HCT116 (cell line): ENCODE data around the gene TACC2. TPM values are rescaled to one million over a fixed set of nuclear protein-coding genes. Genes with fewer than 3 reads are reported as not detected.

Experiments
- ATAC-seq: fragments of 200-7000 bp; cut with Tn5 transposase; 2 replicates; pipeline ENCODE4 v1.9.1; 2020; ENCODE audit warnings: mild to moderate bottlenecking, moderate library complexity
- BruUV-seq: library from RNA; stranded (reverse); fragments of 400-500 nt; replicated peaks from 2 replicates; lab custom pipeline; 2021; lab: Mats Ljungman, UMichigan
- CTCF ChIA-PET: fragments of 300-600 bp; sonication (Branson Sonifier 250); formaldehyde crosslinking; loops from one replicate; lab custom pipeline; 2021; ENCODE audit warnings: antibody characterized with exemption; lab: Charles Lee
- POLR2A ChIA-PET: fragments of 300-600, 350-600 bp; sonication (Branson Sonifier 250); formaldehyde crosslinking; loops from one replicate; lab custom pipeline; 2021; ENCODE audit warnings: antibody characterized with exemption; lab: Charles Lee
- RAD21 ChIA-PET, 2 experiments: fragments of 300-600 bp; sonication (Branson Sonifier 250); formaldehyde crosslinking; loops; one replicate each; lab custom pipeline; 2023; ENCODE audit warnings: low total read pairs in 2 of 2; ENCODE audit not compliant: uncharacterized antibody in 2 of 2, unreplicated experiment in 2 of 2, low non-redundant PET in 1 of 2; lab: Charles Lee
- DNase-seq: peaks from one replicate; pipeline ENCODE4 v3.0.0-alpha.2; 2010; ENCODE audit warnings: low read depth, low spot score
- H2AFZ ChIP-seq: fragments of 200-600 bp; shearing (Covaris generic), sonication (generic); 2 replicates; pipeline ENCODE4 v1.6.1; 2017; ENCODE audit warnings: low read depth, mixed run types, mixed read lengths, antibody characterized with exemption, low read length; ENCODE audit not compliant: poor library complexity, severe bottlenecking
- H3K27ac ChIP-seq: 2 replicates; pipeline ENCODE4 v1.5.1; 2012; ENCODE audit warnings: low read depth, low read length
- H3K27me3 ChIP-seq: fragments of 200-600 bp; sonication (generic); 2 replicates; pipeline ENCODE4 v1.6.1; 2016; ENCODE audit warnings: mixed run types, low read length, mixed read lengths; ENCODE audit not compliant: insufficient read depth
- H3K36me3 ChIP-seq, 2 experiments: fragments of 200-500 bp in 1 of 2; fragments of 200-600 bp in 1 of 2; sonication (Bioruptor generic) in 1 of 2; sonication (generic) in 1 of 2; 2 replicates each; pipeline versions ENCODE4 v1.5.1 to v1.6.1; 2014 to 2016; ENCODE audit warnings: low read length in 2 of 2, inconsistent platforms in 1 of 2, mixed read lengths in 1 of 2, mixed run types in 1 of 2; ENCODE audit not compliant: insufficient read depth in 2 of 2, control insufficient read depth in 1 of 2
- H3K4me1 ChIP-seq, 2 experiments: fragments of 200-600 bp in 1 of 2; sonication (generic) in 1 of 2; 2 replicates each; pipeline versions ENCODE4 v1.5.1 to v1.6.1; 2012 to 2017; ENCODE audit warnings: low read length in 2 of 2, inconsistent platforms in 1 of 2, mild to moderate bottlenecking in 1 of 2, mixed read lengths in 1 of 2, mixed run types in 1 of 2, moderate library complexity in 1 of 2; ENCODE audit not compliant: insufficient read depth in 2 of 2, control insufficient read depth in 1 of 2
- H3K4me2 ChIP-seq: fragments of 200-600 bp; sonication (generic); 2 replicates; pipeline ENCODE4 v1.6.1; 2017; ENCODE audit warnings: mixed run types, low read length, mixed read lengths
- H3K4me3 ChIP-seq, 2 experiments: fragments of 200-600 bp in 1 of 2; sonication (generic) in 1 of 2; replicated peaks in 1 of 2; 2 replicates each; pipeline ENCODE4 v1.5.1; 2011 to 2016; ENCODE audit warnings: low read length in 2 of 2, control low read depth in 1 of 2, low read depth in 1 of 2, mild to moderate bottlenecking in 1 of 2, mixed read lengths in 1 of 2, mixed run types in 1 of 2
- H3K79me2 ChIP-seq: fragments of 200-600 bp; sonication (generic); 2 replicates; pipeline ENCODE4 v1.6.1; 2017; ENCODE audit warnings: mild to moderate bottlenecking, mixed run types, low read length, moderate library complexity, mixed read lengths; ENCODE audit not compliant: insufficient read depth
- H3K9ac ChIP-seq: fragments of 200-600 bp; sonication (generic); 2 replicates; pipeline ENCODE4 v1.6.1; 2016; ENCODE audit warnings: low read length, mixed read lengths
- H3K9me2 ChIP-seq: fragments of 200-600 bp; sonication (generic), shearing (Covaris generic); 2 replicates; pipeline ENCODE4 v1.6.1; 2017; ENCODE audit warnings: mixed run types, mild to moderate bottlenecking, moderate library complexity; ENCODE audit not compliant: insufficient read depth
- H3K9me3 ChIP-seq, 2 experiments: fragments of 200-500 bp in 1 of 2; fragments of 200-600 bp in 1 of 2; sonication (Bioruptor generic) in 1 of 2; sonication (generic) in 1 of 2; 2 replicates each; pipeline ENCODE4 v1.6.1; 2014 to 2017; ENCODE audit warnings: low read length in 2 of 2, mixed read lengths in 2 of 2, inconsistent platforms in 1 of 2, low read depth in 1 of 2, mild to moderate bottlenecking in 1 of 2, mixed run types in 1 of 2, moderate library complexity in 1 of 2; ENCODE audit not compliant: control insufficient read depth in 1 of 2, insufficient read depth in 1 of 2
- H4K20me1 ChIP-seq: fragments of 200-600 bp; sonication (generic), shearing (Covaris generic); 2 replicates; pipeline ENCODE4 v1.6.1; 2017; ENCODE audit warnings: mixed run types, mild to moderate bottlenecking, moderate library complexity; ENCODE audit not compliant: insufficient read depth
- CBX3 ChIP-seq: IDR thresholded peaks from 2 replicates; pipeline ENCODE4 v1.6.1; 2012; ENCODE audit warnings: low read depth
- CEBPB ChIP-seq: IDR thresholded peaks from 2 replicates; pipeline ENCODE4 v1.6.1; 2012; ENCODE audit warnings: low read depth
- EGR1 ChIP-seq: IDR thresholded peaks from 2 replicates; pipeline ENCODE4 v1.6.1; 2012; ENCODE audit warnings: low read depth
- ELF1 ChIP-seq: IDR thresholded peaks from 2 replicates; pipeline ENCODE4 v1.6.1; 2012; ENCODE audit warnings: low read depth, borderline replicate concordance
- EZH2phosphoT487 ChIP-seq: fragments of 200-600 bp; IDR thresholded peaks from 2 replicates; pipeline ENCODE4 v1.6.1; 2018; ENCODE audit warnings: antibody characterized with exemption, borderline replicate concordance
- FOSL1 ChIP-seq: IDR thresholded peaks from 2 replicates; pipeline ENCODE4 v1.6.1; 2012; ENCODE audit warnings: low read depth
- JUND ChIP-seq: IDR thresholded peaks from 2 replicates; pipeline ENCODE4 v1.6.1; 2012
- RAD21 ChIP-seq: IDR thresholded peaks from 2 replicates; pipeline ENCODE4 v1.6.1; 2012; ENCODE audit warnings: low read depth, mild to moderate bottlenecking
- SRF ChIP-seq: IDR thresholded peaks from 2 replicates; pipeline ENCODE4 v1.6.1; 2012; ENCODE audit warnings: low read depth
- TCF7L2 ChIP-seq: IDR thresholded peaks from 2 replicates; pipeline ENCODE4 v1.7.0; 2011; ENCODE audit warnings: borderline replicate concordance, inconsistent platforms; ENCODE audit not compliant: insufficient read depth, insufficient read length; ENCODE audit errors: extremely low read depth
- ZNF274 ChIP-seq: fragments of 200-500 bp; sonication (Bioruptor generic); IDR thresholded peaks from 2 replicates; pipeline ENCODE4 v1.6.1; 2014; ENCODE audit warnings: mild to moderate bottlenecking, low read depth, low read length, inconsistent platforms
- intact Hi-C: fragments of 100-400 bp; cut with micrococcal nuclease; formaldehyde crosslinking; loops from 2 replicates; pipeline ENCODE4 v1.10.0; 2022
- total RNA-seq: library from RNA; stranded (reverse); gene quantifications from one replicate; pipeline ENCODE4 v1.2.1, GENCODE V29; 2021; ENCODE audit not compliant: unreplicated experiment
- TF ChIP-seq, protein P1 (sequence below): IDR thresholded peaks from 2 replicates; pipeline ENCODE4 v1.6.1; 2012
- TF ChIP-seq, protein P2 (sequence below): IDR thresholded peaks from 2 replicates; pipeline ENCODE4 v1.6.1; 2011; ENCODE audit warnings: mild to moderate bottlenecking, low read length, moderate library complexity; ENCODE audit not compliant: insufficient replicate concordance; ENCODE audit errors: extremely low read depth

TACC2 gene
- total RNA-seq, 1 experiment from 2014 or later = 38.6 TPM

DNA sequence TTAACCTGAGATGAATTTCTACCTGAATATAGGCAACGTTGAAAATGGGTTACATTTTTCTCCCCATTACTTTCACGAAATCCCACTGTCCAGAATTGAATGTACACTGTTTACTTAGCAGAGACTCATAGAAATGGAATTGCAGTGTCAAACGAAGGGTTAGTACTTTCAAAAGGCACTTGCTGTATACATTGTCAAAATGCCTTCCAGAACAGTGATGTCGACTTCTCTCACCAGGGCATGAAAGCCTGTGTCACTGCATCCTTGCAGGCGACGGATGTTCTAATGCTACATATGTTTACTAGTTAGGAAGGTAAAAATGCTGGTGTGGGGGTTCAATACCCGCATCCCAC, 41.2 kb downstream of the TACC2 start:
- Histone ChIP-seq H3K27ac (no peak overlapping the region), H3K27me3 (peaks cover 4% of the 10 kb centered on the region; the same call in 1 of the 2 replicates), H3K9me2 (no peaks in the 10 kb centered on the region), H3K4me3 (no peak overlapping the region), H3K9ac (no peak overlapping the region), H3K79me2 (no peaks in the 10 kb centered on the region), H3K36me3 (no peaks in the 10 kb centered on the region), H3K4me2 (no peak overlapping the region), H3K4me1 (peaks cover 0 to 5% of the 10 kb centered on the region in 2 experiments; a peak in 2 of 4 replicates), H2AFZ (no peak overlapping the region), H4K20me1 (no peaks in the 10 kb centered on the region), H3K9me3 (no peaks in the 10 kb centered on the region)
- ChIA-PET CTCF (no interaction called here), RAD21 (no interaction called here), POLR2A (no interaction called here)
- no peak for DNase-seq
- ATAC-seq = no peak
- no TSS peak for BruUV-seq
- intact Hi-C loops = no loop called here
- TF ChIP-seq EGR1 (no peak), SRF (no peak), TCF7L2 (no peak), EZH2phosphoT487 (no peak), RAD21 (no peak), ELF1 (no peak), JUND (no peak), CBX3 (no peak), CEBPB (no peak), FOSL1 (no peak), ZNF274 (no peak)
- TF ChIP-seq, protein P1, sequence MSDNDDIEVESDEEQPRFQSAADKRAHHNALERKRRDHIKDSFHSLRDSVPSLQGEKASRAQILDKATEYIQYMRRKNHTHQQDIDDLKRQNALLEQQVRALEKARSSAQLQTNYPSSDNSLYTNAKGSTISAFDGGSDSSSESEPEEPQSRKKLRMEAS = no peak
- TF ChIP-seq, protein P2, sequence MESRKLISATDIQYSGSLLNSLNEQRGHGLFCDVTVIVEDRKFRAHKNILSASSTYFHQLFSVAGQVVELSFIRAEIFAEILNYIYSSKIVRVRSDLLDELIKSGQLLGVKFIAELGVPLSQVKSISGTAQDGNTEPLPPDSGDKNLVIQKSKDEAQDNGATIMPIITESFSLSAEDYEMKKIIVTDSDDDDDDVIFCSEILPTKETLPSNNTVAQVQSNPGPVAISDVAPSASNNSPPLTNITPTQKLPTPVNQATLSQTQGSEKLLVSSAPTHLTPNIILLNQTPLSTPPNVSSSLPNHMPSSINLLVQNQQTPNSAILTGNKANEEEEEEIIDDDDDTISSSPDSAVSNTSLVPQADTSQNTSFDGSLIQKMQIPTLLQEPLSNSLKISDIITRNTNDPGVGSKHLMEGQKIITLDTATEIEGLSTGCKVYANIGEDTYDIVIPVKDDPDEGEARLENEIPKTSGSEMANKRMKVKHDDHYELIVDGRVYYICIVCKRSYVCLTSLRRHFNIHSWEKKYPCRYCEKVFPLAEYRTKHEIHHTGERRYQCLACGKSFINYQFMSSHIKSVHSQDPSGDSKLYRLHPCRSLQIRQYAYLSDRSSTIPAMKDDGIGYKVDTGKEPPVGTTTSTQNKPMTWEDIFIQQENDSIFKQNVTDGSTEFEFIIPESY = no peak
